Brain microvascular endothelial cell (primary cell): ENCODE results near the gene TENT5C.

Experiments used
- DNase-seq: peaks from one replicate; pipeline ENCODE4 v3.0.0-alpha.2; 2020
- H3K27ac ChIP-seq: fragments of 250-450 bp; sonication (Bioruptor Pico); 2 replicates; pipeline ENCODE4 v1.5.1; 2020; ENCODE audit warnings: mild to moderate bottlenecking, moderate library complexity
- H3K27me3 ChIP-seq: fragments of 250-450 bp; sonication (Bioruptor Pico); replicated peaks from 2 replicates; pipeline ENCODE4 v1.5.1; 2020; ENCODE audit warnings: mild to moderate bottlenecking
- H3K36me3 ChIP-seq: fragments of 250-450 bp; sonication (Bioruptor Pico); replicated peaks from 2 replicates; pipeline ENCODE4 v1.5.1; 2020; ENCODE audit warnings: mild to moderate bottlenecking
- H3K4me3 ChIP-seq: 2 replicates; pipeline ENCODE4 v1.5.1; 2011; ENCODE audit warnings: low read depth, mild to moderate bottlenecking, control low read depth, low read length, moderate library complexity
- in situ Hi-C: cut with HindIII; loops from 2 replicates; pipeline ENCODE4 v1.10.0; 2017; ENCODE audit warnings: low sequenced_read_pairs, low pct_ligation_motif_present
- TF ChIP-seq, protein P1 (sequence below): IDR thresholded peaks from 2 replicates; pipeline ENCODE4 v1.5.1; 2011; ENCODE audit warnings: low read depth, mild to moderate bottlenecking, moderate library complexity, low read length, control low read depth, inconsistent platforms; ENCODE audit errors: missing control alignments

TENT5C gene

DNA sequence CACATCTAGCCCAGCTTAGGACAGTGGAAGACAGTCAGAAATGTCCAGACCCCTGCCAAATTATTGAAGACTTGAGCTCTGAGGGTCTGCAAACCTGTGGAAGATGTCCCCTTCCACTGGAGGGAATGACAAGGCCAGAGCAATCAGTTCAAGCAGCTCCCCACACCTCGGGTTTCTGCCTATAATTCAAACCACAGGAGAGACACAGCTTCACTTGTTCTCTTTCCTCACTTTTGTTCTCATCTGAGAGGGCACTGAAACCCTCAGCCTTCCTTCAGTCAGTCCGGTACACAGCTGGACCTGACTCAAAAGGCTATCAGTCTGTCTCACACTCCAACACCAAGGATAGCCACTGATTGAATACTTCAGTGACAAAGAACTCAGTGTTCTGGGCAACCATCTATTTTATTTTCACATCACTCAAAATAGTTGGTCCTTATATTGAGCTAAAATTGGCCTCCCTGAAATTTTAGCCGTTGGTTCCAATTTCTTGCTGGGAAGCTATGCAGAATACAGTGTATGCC, 70.1 kb downstream of the TENT5C start:
- Histone ChIP-seq H3K4me3 (no peak overlapping the region), H3K36me3 (no peaks in the 10 kb centered on the region), H3K27ac (no peak overlapping the region), H3K27me3 (no peaks in the 10 kb centered on the region)
- no peak for DNase-seq
- in situ Hi-C loops, result no loop called here
- TF ChIP-seq, protein P1, sequence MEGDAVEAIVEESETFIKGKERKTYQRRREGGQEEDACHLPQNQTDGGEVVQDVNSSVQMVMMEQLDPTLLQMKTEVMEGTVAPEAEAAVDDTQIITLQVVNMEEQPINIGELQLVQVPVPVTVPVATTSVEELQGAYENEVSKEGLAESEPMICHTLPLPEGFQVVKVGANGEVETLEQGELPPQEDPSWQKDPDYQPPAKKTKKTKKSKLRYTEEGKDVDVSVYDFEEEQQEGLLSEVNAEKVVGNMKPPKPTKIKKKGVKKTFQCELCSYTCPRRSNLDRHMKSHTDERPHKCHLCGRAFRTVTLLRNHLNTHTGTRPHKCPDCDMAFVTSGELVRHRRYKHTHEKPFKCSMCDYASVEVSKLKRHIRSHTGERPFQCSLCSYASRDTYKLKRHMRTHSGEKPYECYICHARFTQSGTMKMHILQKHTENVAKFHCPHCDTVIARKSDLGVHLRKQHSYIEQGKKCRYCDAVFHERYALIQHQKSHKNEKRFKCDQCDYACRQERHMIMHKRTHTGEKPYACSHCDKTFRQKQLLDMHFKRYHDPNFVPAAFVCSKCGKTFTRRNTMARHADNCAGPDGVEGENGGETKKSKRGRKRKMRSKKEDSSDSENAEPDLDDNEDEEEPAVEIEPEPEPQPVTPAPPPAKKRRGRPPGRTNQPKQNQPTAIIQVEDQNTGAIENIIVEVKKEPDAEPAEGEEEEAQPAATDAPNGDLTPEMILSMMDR, result no peak

DNA sequence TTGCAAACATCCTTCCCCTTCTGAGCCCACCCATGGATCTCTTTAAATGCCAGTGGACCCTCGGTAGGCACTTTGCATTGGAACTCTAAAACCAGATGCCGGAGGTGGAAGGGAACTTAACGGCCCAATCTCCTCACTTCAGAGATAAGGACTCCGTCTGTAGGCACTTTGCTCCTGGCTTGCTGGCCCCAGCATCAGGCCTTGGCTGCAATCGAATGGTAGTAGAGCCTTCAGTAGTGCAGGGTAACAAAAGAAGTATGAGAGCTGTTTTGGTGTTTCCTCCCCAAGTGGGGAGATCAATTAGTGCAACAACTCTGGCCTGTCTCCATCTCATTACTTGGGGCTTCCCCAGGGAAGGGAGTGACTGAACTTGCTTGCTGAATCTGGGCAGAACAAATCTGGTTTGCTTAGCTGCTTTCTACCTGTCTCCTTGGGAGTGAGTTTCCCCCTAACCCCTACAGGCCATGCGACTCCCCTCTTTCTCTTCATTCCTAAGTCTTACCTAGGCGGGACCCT, 70.8 kb downstream of the TENT5C start:
- H3K27me3 ChIP-seq, result no peaks in the 10 kb centered on the region
- no peaks in the 10 kb centered on the region for H3K36me3 ChIP-seq
- no peak overlapping the region for H3K4me3 ChIP-seq
- in situ Hi-C loops, result no loop called here
- H3K27ac ChIP-seq, result no peak overlapping the region
- DNase-seq, result no peak
- TF ChIP-seq, protein P1, result no peak
